HG02759 (cell line): ENCODE measurements around the gene TSPAN9.

Source experiments
- ATAC-seq: cut with Tn5 transposase; IDR thresholded peaks from one replicate; pipeline ENCODE4 v1.9.1; 2021; ENCODE audit warnings: mild to moderate bottlenecking, moderate library complexity; ENCODE audit not compliant: unreplicated experiment

The TSPAN9 gene

GRCh38 chr12:3157581-3158323 lies 80.6 kb downstream of the TSPAN9 start:
- ATAC-seq = no peak

GRCh38 chr12:3158851-3159465 lies 81.8 kb downstream of the TSPAN9 start:
- no peak for ATAC-seq

- no peak for ATAC-seq
Observed at GRCh38 chr12:3160081-3160480, 82.9 kb downstream of the TSPAN9 start.

GRCh38 chr12:3161861-3162260 lies 84.7 kb downstream of the TSPAN9 start:
- ATAC-seq = no peak

GRCh38 chr12:3164454-3165077 lies 87.4 kb downstream of the TSPAN9 start:
- no peak for ATAC-seq

- no peak for ATAC-seq
Observed at GRCh38 chr12:3165078-3165980, 88.2 kb downstream of the TSPAN9 start.

- ATAC-seq = no peak
Observed at GRCh38 chr12:3167636-3168035, 90.5 kb downstream of the TSPAN9 start.

GRCh38 chr12:3168223-3169221 lies 91.3 kb downstream of the TSPAN9 start:
- ATAC-seq = no peak

- ATAC-seq = no peak
Observed at GRCh38 chr12:3170423-3171194, 93.4 kb downstream of the TSPAN9 start.

GRCh38 chr12:3171195-3171591 lies 94.0 kb downstream of the TSPAN9 start:
- ATAC-seq = no peak

- no peak for ATAC-seq
Observed at GRCh38 chr12:3172124-3173007, 95.2 kb downstream of the TSPAN9 start.

GRCh38 chr12:3173008-3173553 lies 95.9 kb downstream of the TSPAN9 start:
- no peak for ATAC-seq

- no peak for ATAC-seq
Observed at GRCh38 chr12:3173912-3174311, 96.7 kb downstream of the TSPAN9 start.

- no peak for ATAC-seq
Observed at GRCh38 chr12:3175238-3175637, 98.1 kb downstream of the TSPAN9 start.

GRCh38 chr12:3176754-3177153 lies 99.6 kb downstream of the TSPAN9 start:
- no peak for ATAC-seq

GRCh38 chr12:3177778-3178425 lies 100.7 kb downstream of the TSPAN9 start:
- ATAC-seq = no peak

GRCh38 chr12:3178671-3179313 lies 101.6 kb downstream of the TSPAN9 start:
- no peak for ATAC-seq
